Measurements from ENCODE around the gene EGFR.

GRCh38 chr7:54981913-54982312 is 36.9 kb upstream of the EGFR start:
- TF ChIP-seq POLR2A (IDR thresholded peaks at IDR 0.05; ENCODE audit: low read depth, low read length) (no peak), CTCF (IDR thresholded peaks at IDR 0.05; ENCODE audit: extremely low read depth in 1 of 2, insufficient read depth in 1 of 2, low read depth in 1 of 2, low read length in 2 of 2) (no peak), EZH2 (IDR thresholded peaks at IDR 0.05; ENCODE audit: borderline replicate concordance, low read depth, low read length, severe bottlenecking) (no peak), POLR2AphosphoS5 (IDR thresholded peaks at IDR 0.05; ENCODE audit: insufficient read depth, low read depth, low read length) (no peak), GATA2 (IDR thresholded peaks at IDR 0.05; ENCODE audit: insufficient read depth, insufficient read length, low read depth, low read length) (no peak), MYC (IDR thresholded peaks at IDR 0.05; ENCODE audit: low read depth, low read length) (no peak), JUN (IDR thresholded peaks at IDR 0.05; ENCODE audit: borderline replicate concordance, insufficient read depth, insufficient read length, low read depth) (no peak)
- TF ChIP-seq, protein P1, sequence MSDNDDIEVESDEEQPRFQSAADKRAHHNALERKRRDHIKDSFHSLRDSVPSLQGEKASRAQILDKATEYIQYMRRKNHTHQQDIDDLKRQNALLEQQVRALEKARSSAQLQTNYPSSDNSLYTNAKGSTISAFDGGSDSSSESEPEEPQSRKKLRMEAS (IDR thresholded peaks at IDR 0.05; ENCODE audit: insufficient read depth, insufficient read length) = no peak

Data from endothelial cell of umbilical vein (primary cell).